Cerebellar cortex (tissue), 1 donor: ENCODE data around the gene CD86.

Experiments
- DNase-seq: peaks from one replicate; pipeline ENCODE4 v3.0.0-alpha.2; 2015; ENCODE audit warnings: low spot score

CD86 gene

DNA sequence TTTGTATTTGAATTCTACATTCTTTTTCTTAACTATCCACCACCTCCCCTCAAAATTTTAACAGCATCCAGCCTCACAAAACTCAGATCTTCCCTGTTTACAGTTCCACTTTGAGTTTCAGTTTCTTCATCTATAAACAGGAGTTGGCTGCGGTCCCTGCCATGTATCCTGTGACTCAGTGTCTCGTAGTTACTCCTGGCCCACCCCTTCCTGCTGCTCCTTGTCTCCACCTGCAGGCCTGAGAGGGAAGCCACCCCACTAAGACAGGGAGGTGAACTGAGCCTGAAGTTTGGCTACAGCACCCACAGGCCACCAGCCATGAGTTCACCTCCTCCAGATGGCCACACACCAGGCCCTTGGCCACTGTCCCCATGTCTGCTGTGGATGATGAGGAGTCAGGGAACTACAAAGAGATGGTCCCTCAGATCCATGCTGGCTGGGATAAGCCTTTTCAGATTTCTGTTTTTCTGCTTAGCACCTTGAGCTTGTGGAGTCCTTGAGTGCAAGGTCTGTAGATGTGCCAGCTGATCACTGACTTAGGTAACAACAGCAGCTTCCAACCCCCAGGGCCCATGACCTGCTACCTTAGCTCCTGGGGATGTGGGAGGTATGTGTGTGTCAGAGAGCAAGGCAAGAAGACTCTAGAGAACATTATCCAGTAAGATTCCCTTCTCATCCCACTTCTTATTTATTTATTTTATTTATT, 37.5 kb downstream of the CD86 start:
- DNase-seq, result no peak

DNA sequence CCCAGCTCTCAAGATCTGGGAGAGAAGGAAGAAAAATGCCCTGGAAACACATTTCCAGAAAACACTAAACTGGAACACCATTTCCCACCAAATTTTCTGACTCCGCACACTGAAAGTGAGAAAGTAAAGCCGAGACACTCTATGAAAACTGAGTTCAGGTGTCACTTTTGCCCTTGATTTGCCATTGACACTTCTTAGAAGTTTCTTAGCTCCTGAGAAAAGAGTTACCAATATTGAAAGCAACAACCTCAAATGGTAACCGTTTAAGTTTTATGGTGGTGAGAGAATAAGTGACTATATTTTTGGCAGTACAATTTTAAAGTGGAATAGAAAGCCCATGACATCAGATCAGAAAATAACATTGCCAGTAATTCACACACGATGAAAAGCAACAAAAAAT, 39.0 kb downstream of the CD86 start:
- DNase-seq, result no peak

DNA sequence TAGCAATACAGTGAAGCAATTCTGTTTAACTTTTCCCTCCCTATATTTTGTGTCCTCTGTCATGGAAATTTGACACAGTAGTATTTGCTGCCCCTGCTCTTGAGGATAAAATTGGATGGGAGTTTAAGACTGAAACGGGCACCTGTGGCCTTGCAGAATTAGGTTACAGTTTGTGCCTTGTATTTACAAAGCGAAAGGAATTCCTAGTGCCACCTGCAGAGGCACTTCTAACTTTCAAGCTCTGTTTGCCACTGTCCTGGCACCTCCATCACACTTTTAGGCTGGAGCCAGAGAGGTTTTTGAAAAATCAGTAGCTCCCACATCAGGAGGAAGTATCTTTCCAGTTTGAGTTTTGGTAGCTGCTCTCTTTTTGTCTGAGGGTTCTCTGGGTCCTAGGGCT, 39.5 kb downstream of the CD86 start:
- DNase-seq, result no peak

DNA sequence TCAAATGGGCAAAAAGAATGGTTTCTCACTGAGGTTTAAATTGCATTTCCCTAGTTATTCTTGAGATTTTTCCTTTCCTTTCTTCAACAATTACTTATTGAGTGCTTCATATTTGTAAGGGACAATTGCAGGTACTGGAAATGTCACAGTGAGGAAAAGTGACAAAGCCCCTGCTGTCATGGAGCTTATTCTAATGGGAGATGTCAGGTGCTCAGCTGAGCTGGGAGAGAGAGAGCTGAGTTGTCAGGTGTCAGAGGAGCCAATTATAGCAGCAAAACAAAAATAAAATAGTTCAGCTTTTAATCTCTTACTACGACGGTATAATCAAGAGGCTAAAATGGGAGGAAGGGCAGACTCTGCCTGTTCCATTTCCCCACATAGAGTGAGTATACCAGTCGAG, 42.0 kb downstream of the CD86 start:
- DNase-seq, result no peak

DNA sequence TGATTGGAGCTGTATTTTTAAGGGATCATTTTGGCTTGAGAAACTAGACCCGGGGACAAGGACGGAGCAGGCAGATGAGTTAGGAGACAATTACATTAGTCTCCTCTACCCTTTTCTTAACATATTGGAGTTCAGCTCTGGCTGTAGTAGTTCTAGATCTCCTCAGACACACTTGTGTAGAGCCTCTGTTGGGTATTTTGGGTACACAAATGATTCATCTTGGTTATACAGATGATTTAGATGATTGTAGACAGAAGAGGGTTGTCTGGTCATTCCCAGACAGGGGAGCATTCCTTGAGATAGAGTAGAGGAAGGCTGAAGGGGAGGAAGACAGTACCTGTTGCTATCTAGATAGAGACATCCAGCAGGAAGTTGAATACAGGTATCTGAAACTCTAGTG, 43.4 kb downstream of the CD86 start:
- DNase-seq, result no peak

DNA sequence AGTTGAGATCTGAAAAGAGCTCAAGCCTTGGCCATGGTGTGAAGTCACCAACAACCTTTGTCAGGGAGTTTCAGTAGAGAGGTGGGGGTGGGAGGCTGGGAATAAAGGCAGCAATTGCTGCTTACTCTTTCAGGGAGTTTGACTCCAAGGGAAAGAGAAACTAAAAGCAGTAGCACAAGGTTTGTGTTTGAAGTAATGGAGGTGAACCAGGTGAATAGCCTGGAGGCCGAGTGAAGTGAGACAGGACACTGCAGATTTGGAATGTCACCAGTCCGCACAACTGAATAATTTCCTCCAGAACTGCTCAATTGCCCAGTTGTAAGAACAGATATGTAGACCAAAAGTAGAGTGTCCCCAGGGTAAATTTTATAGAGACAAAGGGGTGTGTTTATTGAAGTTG, 44.1 kb downstream of the CD86 start:
- DNase-seq, result no peak

DNA sequence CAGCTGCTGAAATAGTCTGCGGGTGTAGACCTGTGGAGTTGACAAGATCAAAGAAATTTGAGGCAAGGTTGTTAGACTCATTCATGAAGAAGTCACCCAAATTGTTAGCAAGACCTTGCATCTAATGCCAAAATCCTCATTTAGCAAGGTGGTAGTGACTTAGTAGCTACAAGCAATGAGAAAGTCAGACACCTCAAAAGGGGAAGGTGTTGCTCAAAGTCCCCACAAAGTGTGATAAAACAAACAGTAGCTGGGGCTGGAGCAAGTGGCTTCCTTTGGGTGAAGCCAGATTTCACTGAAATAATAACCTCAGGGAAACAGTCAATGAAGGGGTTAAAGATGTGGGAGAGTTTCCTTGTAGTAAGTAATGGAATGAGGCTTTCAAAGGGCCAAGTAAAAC, 44.9 kb downstream of the CD86 start:
- DNase-seq, result no peak

DNA sequence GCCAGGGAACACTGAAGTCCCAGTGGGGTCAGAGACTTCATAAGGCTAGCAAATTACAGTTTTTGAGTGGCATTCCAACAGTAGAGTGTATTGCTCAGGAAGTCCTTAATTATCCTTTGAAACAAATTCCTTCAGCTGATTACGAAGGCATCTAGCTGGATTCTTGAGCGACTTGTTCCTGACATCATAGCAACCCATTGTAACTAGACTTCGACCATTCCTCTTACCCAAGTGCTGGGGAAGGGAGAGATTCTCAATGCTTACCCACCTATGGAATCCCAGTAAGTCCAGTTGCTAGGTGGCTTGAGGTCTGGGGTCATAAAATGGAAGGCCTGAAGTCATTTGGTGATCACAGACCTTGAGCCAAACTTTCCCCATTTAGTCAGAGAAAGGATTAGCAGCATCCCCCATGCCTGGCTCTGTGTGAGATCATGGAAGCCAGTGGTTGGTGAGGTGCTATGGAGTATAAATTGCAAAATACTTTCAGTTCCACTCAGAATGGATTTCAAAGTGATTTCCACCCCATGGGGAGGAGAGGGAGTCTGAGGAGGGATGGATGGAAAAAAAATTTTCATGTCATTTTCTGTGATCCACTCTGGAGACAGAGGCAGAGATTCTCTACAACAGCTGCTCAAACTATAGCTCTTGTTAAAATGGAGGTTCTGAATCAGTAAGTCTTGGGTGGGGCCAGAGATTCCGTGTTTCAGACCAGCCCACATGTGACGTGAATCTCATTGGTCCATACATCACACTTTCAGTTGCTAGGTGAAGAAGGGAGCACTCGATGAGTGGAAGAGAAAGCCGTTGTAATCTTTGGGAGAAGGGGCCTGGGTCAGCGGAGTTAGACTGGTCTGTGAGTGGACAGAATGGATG, 45.7 kb downstream of the CD86 start:
- peak; percentile 3 for DNase-seq

DNA sequence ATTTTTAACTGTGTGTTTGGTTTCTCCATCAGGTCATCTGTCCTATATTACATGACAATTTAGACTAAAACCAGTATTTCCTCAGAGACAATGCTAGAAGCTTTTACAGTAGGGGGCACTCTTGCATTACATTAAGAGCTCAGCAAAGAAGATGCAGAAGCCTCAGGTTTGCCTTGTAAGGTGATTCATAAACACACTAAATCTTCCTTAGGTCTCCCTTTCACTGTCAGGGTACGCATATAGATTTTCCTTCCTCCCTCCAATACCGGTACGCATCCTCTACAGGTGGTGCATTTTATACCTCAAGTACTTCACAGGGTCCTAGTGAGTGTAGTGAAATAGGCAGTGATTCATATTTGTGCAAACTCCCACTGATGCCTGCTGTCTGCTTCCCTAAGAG, 46.5 kb downstream of the CD86 start:
- peak; percentile 48 for DNase-seq

DNA sequence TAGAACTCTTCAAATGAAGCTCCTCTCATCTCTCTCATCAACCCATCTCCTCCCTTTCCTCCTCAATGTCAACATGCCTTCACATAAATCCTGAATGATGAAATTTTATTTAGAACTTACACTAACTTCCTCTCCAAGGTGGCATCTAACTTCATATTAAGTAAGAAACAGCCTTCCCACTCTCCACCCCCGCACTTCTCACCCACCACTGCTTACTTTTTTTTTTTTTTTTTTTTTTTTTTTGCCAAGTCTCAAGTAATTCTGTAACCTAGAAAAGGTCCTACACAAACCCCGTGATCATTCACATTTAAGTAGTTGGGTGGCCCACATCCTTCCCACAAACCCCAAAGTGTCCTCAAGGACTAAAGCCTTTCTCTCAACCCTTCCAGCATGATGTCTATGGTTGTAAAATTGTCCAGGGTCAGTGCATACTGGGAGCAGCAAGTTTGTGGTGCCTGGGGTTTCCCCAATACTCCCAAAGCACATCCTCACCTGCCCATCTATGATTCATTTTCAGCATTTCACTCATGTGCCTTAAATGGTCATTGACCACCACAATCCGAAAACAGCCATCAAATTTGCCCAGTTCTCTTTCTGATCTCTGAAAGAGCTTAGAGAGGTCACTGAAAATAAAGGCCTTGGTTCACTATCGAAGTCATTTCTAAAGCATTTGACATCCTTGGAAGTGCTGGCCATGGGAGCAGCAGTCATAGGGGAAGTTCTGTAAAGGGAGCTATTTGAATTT, 47.2 kb downstream of the CD86 start:
- DNase-seq, result no peak

DNA sequence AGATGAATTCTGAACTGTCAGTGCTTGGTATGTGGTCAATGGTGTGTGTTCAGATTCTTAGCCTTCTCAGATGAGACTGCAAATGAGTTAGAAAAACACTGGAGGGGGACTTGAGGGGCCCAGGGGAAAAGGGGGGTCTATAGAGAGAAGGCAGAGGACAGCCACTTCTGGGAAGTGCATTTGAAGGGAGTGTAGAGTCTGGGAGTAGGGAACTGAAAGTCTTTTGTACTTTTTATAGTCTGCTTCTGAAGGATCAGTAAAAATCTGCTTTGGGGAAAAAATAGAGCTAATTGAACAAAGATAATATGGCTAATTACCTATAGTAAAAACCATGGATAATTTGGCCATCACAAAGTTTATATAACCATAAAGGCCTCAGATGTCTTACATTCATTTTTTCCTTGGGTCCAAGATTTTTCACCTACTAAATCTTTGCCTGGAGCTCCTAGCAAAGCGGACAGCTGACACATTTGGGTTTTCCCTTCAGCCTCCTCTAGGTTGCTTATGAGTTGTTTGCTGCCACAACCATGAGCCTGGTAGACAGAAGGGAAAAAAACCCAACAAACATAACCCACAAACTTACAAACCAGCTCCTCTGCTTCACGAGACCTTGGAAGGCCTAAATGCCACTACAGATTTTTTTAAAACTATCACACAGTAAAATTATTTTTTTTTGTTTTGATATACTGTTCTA, 48.8 kb downstream of the CD86 start:
- DNase-seq, result no peak

DNA sequence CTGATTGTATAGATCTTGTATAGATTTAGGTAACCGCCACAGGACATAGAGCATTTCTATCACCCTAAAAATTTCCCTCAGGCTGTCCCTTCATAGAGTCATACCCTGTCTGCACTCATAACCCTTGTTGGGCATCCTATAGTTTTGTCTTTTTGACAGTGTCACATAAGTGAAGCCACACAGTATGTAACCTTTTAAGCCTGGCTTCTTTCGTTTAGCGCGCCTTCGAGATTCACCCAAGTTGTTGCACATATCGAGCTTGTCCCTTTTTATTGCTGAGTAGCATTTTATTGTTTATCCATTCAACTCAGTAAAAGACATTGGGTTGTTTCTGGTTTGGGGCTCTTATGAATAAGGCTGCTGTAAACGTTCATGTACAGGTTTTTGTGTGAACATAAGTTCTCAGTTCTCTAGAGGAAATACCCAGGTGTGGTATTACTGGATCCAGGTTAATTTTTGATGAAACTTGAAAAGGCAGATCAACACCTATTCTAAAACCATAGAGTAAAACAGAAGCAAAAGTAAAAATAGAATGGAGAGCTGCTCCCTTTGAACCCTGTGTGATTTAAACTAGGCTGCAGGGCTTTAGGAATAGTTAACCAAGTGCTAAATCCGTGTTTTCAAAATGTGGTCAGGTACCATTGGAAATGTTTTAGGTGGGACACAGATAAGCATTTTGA, 49.5 kb downstream of the CD86 start:
- DNase-seq, result no peak

DNA sequence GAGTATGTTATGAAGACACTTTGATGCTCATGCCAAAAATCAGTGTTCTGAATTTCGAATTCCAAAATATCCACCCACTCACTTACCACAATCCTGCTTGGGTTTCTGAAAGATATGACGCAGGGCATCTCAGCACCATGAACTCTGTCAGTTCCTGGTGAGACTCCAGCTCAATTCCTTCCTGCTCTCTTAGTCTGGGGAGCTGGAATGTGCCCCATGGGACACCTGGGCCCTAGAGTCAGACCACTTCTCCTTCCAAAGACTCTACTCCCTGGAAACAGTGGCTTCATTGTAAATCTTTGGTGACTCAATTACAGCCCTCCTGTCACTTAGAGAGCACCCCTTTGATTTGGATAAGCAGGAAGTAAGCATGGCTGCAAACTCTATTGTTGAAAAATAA, 50.5 kb downstream of the CD86 start:
- DNase-seq, result no peak

DNA sequence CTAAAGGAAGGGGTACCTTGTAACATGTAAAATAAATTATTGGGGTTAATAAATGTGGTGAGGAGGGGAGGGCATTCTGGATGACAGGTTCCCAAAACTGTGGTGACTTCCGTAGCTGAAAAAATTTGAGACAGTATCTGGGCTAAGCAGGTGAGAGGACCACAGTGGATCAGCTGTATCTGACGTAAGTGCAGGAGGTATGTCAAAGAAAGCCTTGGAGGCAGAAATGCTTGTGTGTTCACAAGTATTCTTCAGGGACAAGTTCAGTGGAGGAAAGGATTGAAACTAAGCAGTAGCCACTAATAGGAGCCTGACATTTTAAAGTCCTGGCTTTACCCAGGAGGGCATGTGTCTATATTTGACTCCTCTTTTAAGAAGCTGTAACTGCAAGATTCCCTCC, 52.0 kb downstream of the CD86 start:
- no peak for DNase-seq

DNA sequence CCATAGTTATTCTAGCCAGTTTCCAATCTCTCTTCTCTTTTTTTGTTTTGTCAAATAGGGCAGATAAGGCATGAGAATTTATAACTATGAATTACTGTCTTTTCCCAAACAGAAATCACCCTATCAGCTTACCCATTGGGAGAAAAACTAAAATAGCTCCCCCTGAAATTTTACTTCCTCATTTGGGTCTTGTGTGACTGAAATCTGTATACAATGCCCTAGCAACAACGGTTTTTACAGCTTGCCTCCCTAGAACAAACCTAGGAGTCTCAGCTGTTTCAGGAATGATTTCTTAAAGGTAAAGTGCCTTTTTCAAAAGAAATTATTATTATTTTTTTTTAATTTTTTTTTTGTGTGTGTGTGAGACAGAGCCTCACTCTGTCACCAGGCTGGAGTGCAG, 56.8 kb downstream of the CD86 start:
- DNase-seq, result no peak

DNA sequence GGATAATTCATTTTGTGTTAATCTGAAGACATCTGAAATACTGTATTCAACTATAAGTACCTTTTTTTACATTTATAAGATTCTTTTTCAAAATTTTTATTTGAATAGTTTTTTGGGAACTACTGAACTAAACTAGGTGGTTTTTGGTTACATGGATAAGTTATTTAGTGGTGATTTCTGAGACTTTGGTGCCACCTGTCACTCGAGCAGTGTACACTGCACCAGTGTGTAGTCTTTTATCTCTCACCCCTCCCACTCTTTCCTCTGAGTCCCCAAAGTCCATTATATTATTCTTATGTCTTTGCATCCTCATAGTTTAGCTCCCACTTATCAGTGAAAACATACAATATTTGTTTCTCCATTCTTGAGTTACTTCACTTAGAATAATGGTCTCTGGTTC, 57.6 kb downstream of the CD86 start:
- no peak for DNase-seq

DNA sequence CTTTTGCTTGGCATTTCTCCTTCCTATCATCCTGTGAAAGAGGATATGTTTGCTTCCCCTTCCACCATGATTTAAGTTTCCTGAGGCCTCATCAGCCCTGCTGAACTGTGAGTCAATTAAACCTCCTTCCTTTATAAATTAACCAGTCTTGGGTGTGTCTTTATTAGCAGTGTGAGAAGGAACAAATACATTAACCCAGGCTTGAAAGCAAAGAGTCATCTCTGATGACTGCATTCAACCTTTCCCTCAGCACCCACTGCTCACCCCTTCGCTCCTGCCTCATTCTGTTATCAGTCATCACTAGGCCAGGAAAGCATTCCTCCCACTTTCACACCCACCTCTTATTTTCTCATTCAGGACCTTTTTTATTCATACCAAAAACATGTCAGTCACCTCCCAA, 68.7 kb downstream of the CD86 start:
- DNase-seq, result no peak

DNA sequence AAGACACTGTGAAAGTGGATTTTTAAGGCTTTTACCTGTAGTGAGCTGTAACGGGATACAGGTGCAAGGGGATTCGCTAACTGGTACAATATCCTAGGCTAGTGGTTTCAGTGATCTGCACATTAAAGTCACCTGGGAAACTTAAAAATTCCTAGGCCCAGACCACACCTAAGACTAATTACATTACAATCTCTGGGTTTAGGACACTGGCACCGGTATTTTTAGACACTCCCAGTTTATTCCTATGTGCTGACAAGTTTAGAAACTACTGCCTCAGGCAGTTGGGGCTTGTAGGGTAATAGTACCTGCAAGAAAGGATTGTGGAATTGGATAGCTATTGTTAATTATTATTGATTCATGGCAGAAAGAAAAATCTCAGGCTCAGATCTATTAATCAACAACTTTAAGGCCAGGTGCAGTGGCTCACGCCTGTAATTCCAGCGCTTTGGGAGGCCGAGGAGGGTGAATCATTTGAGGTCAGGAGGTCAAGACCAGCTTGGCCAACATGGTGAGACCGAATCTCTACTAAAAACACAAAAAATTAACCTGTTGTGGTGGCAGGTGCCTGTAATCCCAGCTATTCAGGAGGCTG, 77.9 kb downstream of the CD86 start:
- DNase-seq, result no peak

DNA sequence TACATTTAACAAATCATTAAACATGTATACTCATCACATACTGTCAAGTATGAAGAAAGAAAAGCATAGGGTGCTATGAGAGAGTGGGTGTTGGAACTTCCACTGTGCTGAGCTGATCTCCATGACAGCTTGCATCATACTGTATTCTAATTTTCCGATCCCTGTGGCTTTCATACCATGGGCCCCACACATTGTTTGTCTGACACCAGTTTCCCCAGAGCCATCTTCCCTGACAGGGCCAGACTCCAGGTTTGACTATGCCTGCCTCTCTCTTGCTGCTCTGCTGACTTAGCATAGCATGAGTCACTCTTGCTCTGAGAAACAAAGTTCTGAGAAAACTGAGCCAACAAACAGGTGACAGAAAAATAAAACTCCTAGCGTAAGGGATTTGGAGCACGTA, 91.3 kb downstream of the CD86 start:
- no peak for DNase-seq

DNA sequence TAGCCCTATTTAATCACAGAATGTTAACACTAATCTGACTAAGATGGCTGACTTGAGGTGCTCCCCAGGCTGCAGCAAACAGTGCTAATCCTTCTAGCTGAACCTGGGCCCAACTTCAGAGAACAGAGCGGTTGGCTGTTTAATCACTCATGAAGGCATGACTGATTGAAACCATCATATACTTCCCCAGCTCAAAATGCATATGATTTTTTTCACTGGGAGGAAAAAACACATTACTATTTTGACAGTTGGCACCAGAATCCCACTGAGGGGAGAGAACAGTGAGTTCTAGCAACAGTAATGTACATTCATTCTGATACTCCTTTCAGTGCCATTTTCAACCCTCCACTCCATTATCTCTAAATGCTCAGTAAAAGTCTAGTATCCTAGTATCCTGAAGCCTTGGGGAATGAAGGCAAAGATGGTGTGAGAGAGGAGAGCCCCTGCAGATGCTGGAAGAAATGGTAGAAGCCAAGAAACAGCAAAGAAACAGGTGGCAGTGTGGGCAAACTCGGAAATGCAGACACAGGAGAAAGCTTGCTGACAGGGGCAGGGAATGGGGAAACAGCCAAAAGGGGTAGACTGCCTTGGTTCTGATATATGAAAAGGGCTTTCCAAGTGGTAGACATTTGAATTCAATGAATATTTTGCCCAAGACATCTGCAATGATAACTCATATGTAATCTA, 93.9 kb downstream of the CD86 start:
- DNase-seq, result no peak

DNA sequence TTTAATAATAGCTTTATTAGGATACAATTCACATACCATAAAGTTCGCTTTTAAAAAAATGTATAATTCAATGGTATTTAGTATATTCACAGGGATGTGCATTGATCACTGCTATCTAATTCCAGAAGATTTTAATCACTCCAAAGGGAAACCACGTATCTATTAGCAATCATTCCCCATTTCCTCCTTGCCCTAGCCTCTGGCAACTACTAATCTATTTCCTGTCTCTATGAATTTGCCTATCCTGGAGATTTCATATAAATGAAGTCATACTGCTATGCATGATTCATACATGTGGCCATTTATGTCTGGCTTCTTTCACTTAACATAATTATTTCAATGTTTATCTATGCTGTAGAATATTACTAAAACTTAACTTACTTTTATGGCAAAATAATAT, 96.3 kb downstream of the CD86 start:
- no peak for DNase-seq
